GM21360 (cell line): ENCODE results near the gene VIPR2.
"Not testable (repeated sequence)": the region's sequence is repeated elsewhere in the genome, so short reads cannot be mapped to it uniquely, and the experiment has no call there.

Source experiments
- ATAC-seq: cut with Tn5 transposase; IDR thresholded peaks from one replicate; pipeline ENCODE4 v1.9.1; 2021; ENCODE audit warnings: mild to moderate bottlenecking, moderate library complexity; ENCODE audit not compliant: unreplicated experiment

The VIPR2 gene

DNA sequence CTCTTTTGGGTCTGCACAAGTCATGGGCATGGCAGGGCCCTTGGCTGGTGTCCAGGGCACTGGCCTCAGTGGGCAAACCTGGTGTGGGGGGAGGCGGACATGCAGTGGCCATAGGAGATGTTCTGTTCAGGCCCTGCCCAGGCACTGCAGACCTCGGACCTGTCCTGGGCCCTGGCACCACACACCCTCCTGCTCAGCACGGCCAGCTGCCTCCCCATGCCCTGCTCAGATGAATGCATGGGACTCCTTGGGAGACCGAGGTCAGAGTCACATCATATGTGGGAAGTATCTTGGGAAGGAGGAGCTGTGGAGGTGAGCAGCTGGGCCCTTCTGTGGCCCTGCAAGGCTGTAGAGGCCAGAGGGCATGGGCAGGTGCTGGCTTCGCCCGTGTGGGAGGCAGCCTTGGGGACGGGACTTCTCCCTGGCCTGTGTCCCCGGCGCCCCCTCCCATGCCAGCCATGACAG, 130.8 kb downstream of the VIPR2 start:
- no peak for ATAC-seq

DNA sequence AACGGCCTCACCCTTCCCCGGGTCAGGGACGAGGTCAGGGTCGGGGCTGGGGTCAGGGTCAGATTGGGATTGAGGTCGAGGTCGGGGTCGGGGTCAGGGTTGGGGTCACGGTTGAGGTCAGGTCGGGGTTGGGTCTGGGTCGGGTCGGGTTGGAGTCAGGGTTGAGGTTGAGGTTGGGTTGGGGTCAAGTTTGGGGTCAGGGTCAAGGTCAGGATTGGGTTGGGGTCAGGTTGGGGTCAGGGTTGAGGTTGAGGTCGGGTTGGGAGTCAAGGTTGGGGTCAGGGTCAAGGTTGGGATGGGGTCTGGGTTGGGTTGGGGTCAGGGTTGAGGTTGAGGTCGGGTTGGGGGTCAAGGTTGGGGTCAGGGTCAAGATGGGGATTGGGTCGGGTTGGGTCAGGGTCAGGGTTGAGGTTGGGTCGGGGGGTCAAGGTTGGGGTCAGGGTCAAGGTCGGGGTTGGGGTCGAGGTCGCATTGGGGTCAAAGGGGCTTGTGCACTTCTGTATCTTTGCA, 131.4 kb downstream of the VIPR2 start:
- ATAC-seq: no peak

DNA sequence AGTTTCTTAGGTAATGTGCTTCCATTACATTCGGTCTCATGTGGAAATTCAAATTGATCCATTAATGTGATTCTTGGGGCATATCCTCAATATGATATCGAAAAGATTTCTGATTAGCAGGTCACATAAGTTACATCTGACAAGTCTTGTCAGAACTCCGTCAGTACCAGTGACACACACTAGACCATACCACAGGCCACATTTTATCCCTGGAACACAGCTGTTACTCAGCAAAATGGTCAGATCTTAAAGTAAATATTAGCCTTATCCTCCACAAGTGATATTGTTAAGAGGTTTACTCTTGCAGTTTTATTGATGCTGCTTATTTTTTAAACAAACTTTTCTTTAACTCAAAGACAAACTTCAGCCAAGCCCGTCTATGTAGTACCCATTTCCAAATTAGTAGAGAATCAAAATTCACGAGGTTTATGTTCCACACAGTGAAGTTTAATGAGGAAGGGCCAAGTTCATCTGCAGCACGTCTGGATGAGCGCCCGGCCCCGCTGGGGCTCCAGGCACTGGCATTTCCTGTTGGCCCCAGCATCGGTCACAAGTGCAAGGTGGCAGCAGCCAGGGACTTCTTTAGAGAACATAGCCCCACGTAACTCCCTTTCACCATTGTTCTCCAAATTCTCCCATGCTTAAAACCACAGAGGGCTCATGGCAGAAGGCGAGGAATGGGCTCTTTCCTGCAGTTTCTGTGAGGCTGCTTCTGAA, 132.2 kb downstream of the VIPR2 start:
- ATAC-seq: no peak

DNA sequence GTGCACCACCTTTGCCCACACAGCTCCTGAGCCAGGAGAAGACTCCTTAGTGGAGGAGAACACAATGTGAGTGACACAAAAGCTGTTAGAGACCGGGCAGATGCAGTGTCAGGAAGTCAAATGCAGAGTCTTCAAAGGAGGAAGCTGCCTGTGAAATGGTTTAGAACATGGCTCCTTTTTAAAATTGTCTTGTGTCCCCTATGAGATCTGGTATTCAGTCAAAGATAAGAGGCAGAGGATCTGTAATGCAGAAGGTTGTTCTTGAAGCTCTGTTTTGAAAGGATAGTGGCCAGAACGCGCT, 133.0 kb downstream of the VIPR2 start:
- ATAC-seq: no peak

DNA sequence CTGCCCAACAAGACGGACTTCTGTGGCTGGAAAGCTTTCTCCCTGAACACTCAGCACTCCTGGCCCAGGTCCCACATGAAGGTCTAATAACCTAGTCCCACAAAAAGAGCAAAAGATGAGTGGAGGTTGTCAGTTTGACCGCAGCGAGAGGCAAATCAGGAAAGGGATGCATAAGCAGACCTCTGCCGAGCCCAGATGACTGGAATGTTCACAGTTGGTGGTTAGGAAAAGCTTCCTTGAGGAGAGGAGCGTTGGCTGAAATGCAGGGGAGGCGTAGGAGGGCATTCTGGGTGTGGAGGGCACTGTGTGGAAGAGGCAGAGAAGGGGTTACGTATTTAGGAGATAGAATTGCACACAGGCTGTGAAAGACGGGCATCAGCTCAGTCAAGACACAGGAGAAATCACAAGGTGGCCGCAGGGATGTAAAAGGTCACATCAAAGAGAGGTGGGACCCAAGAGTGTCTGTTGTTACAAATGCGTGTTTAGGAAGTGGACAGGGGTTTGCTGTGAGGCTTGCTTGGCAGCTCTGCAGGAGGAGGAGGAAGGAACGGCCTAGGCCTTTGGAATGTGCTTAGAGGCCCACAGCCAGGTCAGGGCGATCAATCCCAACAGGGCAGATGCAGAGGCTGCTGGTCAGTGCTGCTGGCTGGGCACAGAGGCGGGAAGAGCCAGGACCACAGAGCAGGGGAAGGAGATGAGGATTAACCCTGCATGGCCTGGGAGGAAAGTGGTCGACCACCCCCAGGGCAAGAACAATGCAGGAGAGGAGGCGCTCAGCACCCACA, 133.5 kb downstream of the VIPR2 start:
- ATAC-seq: no peak

DNA sequence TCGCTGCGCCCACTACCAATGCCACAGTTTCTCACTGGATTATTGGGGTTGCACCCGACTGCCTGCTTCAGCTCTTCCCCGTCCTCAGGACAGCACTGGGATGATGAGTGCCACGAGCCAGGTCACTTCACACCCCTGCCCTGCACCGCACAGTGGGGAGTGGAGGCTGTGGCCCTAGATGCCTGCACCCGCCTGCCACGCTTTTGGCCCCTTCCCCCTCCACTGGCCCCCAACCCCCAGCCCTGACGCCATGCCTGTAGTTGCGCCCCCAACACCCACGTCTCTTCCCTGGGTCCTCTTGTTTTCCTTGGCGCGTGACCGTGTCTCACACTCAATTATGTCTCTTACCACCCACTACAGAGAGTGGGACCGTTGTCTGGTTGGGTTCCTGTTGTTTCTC, 134.3 kb downstream of the VIPR2 start:
- ATAC-seq: no peak

DNA sequence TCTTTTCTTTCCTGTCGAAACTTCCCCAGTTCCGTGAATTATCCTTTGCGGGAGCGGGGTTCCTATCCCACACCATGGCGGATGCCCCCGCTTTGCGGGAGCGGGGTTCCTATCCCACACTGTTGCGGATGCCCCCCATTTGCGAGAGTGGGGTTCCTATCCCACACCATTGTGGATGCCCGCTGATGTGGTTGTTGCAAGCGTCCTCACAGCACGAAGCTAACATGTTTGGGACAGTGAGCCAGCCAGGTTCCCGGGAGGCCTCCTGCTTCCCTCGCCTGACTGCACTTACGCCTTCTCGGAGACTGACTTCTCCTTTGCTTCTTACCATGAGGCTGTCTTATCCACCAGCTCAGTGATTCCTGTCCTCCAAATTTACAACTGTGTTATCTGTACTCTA, 134.7 kb downstream of the VIPR2 start:
- ATAC-seq: no peak

DNA sequence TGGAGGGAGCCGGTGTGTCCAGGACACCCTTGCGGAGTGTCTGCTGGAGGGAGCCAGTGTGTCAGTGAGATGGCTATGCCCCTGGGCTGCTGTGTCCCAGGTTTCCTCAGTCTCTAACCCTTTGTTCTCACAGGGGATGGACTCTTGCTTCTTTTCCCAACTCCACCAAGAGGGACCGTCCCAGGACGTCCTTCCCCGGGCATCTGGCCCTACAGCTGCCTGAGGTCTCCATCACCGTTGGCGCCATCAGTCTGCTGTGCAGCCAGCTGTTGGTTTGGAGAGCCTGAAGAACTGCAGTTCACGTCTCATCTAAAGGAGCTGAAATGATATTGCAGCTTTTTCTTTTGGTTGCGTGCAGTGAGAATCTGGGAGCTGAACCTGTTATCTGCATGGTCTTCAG, 136.2 kb downstream of the VIPR2 start:
- ATAC-seq: no peak

DNA sequence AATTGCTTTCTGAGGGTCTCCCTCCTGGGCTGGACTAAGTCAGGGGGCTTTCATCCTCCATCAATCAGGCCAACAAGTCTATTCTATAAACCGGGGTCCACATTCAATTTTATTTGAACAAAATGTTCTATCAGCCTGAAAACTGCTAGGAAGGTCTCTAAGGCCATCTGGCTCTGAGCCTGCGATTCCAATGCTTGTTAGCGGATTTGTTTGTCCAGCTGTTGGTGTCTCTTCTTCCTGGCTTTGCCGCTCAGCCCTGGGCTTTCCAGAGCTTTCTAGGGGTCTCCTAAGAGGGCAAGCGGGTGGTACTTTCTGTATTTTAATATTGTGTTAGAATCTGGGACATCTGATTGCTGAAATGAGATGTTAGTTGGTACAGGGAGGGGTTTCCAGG, 136.7 kb downstream of the VIPR2 start:
- ATAC-seq: no peak

DNA sequence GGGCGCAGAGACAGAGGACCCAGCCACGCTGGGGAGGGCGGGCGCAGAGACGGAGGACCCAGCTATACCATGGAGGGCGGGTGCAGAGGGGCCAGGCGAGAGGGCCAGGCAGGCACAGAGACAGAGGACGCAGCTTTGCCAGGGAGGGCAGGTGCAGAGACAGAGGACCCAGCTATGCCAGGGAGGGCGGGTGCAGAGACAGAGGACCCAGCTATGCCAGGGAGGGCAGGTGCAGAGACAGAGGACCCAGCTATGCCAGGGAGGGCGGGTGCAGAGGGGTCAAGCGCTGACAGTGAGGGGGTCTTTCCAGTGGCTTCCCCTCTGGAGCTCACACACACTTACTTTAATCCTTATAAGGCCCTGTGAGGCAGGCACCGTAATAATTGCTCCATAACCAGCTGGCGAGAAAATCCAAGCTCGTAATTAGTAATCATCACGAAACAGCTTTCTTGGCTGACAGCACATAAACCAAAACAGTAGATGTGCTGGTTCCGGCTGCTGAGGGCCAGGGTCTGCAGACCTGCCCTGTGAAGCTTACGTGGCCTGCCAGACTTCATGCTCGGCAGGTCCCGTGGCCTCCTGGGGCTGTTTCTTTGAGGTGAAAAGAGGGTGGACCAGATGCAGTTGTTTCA, 137.2 kb downstream of the VIPR2 start:
- ATAC-seq: no peak

DNA sequence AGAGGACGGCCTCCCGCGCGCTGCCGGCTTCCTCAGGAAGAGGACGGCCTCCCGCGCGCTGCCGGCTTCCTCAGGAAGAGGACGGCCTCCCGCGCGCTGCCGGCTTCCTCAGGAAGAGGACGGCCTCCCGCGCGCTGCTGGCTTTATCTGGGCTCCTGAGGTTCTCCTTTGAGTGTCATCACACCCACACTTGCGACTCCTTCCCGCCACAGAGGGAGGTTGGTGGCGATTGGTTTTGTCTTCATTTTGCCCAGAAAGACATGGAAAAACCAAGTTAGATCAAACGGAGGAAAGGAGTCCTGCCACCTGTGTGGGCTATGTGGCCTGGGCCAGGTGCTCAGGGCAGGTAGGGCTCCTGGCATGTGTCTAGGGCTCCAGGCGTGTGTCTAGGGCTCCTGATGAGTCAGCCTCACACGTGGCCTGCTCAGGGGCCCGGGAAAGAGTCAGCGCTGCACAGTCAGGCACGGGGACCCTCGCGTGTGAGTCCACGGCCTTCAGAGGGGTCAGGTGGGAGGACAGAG, 138.0 kb downstream of the VIPR2 start:
- ATAC-seq: no peak

DNA sequence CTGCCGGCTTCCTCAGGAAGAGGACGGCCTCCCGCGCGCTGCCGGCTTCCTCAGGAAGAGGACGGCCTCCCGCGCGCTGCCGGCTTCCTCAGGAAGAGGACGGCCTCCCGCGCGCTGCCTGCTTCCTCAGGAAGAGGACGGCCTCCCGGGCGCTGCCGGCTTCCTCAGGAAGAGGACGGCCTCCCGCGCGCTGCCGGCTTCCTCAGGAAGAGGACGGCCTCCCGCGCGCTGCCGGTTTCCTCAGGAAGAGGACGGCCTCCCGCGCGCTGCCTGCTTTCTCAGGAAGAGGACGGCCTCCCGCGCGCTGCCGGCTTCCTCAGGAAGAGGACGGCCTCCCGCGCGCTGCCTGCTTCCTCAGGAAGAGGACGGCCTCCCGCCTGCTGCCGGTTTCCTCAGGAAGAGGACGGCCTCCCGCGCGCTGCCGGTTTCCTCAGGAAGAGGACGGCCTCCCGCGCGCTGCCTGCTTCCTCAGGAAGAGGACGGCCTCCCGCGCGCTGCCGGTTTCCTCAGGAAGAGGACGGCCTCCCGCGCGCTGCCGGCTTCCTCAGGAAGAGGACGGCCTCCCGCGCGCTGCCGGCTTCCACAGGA, 138.6 kb downstream of the VIPR2 start:
- ATAC-seq: not testable (repeated sequence)

DNA sequence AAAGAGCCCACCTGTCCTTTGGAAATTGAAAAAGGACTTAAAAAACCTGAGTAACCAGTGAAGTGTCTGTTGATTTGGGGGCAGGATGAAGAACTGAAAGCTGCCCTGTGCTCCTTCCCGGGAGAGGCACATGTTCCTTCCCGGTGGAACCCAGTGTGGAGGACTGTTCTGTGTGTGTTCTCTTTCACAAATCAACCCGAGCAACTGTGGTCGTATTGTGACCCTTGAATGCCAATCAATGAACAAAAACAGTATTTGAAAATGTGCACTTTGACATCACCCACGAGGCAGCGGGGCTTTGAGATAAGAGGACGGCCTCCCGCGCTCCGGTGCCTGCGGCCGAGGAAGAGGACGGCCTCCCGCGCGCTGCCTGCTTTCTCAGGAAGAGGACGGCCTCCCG, 139.0 kb downstream of the VIPR2 start:
- ATAC-seq: no peak

DNA sequence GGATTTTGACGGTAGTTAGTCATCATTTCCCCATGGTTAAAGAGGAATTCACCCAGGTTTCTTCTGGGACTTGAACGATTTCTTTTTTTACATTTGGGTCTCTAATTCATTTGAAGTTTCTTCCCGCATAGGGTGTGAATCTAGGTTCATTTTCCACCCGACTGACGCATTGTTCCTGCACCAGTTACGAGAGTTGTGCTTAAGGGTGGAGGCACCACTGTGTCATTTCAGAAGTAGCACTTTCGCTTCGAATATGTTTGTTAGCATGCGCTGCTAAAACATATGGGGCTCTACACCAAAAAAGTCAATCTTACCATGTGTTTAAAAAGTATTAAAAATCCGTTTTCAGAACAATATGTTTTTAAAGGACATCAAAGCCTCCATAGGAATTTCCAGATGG, 140.3 kb downstream of the VIPR2 start:
- ATAC-seq: no peak

DNA sequence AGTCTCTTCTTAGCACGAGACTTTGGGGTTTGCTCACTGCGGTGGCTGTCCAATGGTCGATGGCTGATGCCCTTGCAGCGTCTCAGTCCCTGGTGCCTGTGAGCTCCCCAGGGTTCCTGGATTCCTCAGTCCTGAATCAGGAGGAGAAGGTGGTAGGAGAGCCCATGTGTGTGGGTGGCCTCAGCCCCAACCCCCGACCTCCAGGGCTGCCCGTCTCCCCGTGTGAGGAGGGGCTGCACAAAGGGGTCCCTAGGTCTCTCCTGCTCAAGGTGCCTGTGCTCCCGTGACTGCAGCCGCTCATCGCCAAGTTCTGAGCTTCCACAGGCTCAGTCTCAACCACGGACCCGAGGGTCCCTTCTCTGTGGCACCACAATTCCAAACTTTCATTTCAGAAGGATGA, 142.9 kb downstream of the VIPR2 start:
- ATAC-seq: no peak

DNA sequence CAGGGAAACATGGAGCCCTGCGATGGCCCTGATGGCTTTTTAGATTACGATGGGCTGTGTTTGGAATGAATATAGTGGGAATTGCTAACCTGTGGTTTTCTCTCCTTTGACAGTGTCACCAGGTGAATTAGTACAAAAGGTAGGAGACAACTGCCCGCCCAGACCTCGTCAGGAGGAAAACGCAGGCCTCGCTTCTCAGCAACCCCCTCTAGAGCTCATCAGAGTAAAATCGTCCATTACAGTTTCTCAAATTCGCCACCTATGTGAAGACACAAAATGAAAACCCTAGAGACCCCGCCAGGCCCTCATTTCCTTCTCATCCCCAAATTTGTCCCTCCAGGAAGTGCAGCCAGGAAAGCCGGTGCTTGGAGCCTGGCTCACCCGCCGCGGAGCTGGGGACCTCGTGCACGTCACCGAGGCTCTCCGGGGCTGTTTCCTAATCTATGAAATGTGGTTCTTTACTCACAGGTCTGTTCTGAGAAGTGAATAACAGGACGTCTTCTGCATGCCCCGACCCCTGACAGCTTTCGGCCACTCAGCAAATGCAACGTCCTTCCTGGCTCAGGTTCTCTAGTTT, 143.7 kb downstream of the VIPR2 start:
- no peak for ATAC-seq

DNA sequence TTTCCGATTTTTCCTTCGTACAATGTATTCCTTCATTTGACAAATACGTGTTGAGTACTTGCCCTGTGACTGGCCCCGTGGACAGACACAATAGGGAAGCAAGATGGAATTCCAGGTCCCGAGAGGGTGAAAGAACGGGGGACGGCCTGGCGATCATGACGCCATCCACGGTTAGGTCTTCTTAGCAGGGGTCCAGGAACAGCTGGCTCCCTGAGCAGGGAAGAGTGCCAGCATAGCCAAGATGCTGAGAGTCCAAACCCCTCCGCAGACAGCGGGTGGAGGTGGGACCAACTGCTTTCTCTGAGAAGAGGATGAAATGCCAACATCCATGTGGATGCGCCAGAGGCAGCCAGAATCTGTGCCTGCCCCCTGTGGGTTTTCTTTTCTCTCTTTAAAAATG, 144.6 kb downstream of the VIPR2 start:
- no peak for ATAC-seq

DNA sequence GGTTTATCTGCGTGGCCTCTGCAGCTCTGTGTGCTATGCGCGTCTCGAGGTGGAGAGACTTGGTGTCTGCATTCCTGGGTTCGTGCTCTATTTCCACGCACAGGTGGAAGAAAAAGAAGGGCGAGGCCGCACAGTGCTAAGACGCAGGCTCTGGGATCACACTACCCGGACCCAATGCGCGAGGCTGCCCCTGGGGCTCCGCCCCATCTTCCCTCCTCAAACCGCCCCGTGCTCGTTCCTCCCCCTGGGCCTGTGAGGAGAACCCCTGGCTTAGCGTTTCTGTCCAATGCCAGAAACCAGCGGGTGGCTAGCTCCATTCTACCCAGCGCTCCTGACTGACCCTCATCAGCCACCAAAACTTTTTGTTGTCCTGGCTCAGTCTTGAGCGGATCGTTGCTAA, 145.2 kb downstream of the VIPR2 start:
- no peak for ATAC-seq

DNA sequence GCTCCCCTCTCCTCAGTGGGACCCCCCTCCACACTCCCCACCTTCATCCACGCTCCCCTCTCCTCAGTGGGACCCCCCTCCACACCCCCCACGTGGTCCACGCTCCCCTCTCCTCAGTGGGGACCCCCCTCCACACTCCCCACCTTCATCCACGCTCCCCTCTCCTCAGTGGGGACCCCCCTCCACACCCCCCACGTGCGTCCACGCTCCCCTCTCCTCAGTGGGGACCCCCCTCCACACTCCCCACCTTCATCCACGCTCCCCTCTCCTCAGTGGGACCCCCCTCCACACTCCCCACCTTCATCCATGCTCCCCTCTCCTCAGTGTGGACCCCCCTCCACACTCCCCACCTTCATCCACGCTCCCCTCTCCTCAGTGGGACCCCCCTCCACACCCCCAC, 146.4 kb downstream of the VIPR2 start:
- ATAC-seq: not testable (repeated sequence)

DNA sequence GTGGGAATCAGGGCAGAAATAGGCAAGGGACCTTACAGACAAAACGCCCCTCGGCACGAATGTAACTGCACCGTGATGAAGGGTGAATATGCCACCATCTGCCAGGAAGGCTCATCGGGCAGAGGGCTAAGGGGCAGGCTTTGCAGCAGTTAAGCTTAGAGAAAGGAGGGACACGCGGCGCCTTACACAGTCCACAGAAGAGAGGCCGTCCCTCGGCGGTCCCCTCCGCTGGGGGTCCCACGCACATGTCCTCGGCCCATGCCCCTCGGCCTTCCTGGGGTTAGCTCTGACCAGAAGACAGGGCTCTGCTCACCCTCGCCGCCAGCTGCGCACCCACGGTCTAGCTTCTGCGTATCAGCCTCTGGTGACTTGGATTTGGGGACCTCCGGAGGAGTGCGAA, 147.2 kb downstream of the VIPR2 start:
- no peak for ATAC-seq

DNA sequence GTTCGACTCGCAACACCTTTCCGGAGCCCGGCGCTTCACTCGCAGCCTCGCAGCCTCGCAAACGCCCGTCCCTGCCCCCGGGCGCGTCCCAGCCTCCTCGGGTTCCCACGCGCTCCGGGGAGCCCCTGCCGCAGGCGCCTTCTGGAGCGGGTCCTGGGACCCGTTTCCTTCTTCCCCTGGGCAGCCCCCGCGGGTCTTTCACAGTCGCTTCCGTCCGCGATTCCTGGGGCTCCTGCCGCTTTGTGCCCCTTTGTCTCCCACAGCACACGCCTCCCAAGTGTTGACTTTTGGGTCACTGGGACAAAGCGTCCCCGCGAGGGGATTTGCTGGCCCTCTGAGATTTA, 147.6 kb downstream of the VIPR2 start:
- ATAC-seq: no peak
